ENCODE results near the gene DCAKD. TPM values are rescaled to one million over a fixed set of nuclear protein-coding genes. Genes with fewer than 3 reads are reported as not detected.

The DCAKD gene
- total RNA-seq, 1 donor from 2014 or later = 68.1 TPM

DNA sequence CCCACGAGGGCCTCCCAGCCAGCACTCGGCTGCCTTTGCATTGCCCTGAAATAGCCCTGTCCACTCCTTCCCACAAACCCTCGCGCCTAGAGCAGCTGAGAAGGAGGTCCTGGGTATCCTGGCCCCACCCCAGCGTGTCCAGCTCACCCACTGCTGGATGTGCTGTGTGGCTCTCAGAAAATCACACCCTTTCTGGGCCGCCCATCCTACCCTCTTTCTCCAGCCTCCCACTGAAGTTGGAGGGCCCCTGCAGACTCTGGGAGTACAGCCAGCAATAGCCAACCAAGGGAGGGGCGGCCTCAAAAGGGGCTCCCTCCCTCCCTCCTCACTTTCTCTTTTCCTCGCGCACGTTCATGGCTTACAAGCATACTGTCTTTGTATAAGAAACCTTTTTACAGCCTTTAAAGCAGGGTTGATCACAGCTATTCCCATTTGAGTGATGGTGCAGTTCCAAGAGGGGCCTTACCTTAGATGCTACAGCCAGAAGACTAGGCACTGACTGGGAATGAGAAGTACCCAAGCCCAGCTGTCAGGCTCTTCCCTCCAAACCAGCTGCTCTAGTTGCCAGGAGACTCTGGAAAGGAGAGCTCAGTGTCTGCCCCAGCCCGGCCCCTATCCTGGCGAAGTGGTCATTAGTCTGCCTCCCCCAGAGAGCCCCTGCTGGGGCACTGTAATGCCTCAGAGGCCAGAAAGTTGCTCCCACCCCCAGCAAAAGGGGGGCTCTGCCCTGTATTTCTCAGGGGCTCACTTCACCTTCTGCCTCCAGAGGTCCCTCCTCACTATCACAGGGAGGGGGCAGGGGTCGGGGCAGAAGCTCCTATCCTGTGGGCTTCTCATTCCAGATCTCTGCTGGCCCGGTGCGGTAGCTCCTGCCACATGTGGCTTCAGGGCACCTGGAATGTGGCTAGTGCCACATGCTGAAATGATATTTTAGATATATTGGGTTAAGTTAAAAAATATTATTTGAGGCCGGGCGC, 38.1 kb downstream of the DCAKD start:
- Mint-ChIP-seq H3K4me3 (ENCODE audit: low read depth) (no peak overlapping the region), H3K9me3 (ENCODE audit: low read depth) (no peaks in the 10 kb centered on the region), H3K36me3 (ENCODE audit: insufficient read depth) (no peaks in the 10 kb centered on the region), H3K27ac (peak overlapping the region; percentile 10), H3K4me1 (ENCODE audit: low read depth) (peaks cover 18% of the 10 kb centered on the region), H3K27me3 (peaks cover 16% of the 10 kb centered on the region)
- TF ChIP-seq CTCF (IDR thresholded peaks at IDR 0.05; ENCODE audit: unreplicated experiment) = no peak
- no peak for DNase-seq (ENCODE audit: low spot score, unreplicated experiment)

DNA sequence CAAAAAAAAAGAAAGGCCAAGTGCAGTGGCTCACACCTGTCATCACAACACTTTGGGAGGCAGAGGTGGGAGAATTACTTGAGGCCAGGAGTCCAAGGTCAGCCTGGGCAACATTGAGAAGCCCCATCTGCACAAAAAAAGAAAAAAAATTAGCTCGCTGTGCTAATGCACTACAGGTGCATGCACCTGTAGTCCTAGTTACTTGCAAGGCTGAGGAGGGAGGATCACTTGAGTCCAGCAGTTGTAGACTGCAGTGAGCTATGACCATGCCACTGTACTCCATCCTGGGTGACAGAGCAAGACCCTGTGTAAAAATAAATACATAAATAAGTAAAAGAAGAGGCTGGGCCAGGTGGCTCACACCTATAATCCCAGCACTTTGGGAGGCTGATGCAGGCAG, 39.7 kb downstream of the DCAKD start:
- Mint-ChIP-seq H3K36me3 (ENCODE audit: insufficient read depth) (no peaks in the 10 kb centered on the region), H3K27me3 (peaks cover 23% of the 10 kb centered on the region), H3K27ac (no peak overlapping the region), H3K4me1 (ENCODE audit: low read depth) (peaks cover 23% of the 10 kb centered on the region), H3K4me3 (ENCODE audit: low read depth) (no peak overlapping the region), H3K9me3 (ENCODE audit: low read depth) (no peaks in the 10 kb centered on the region)
- DNase-seq (ENCODE audit: low spot score, unreplicated experiment) = no peak
- TF ChIP-seq CTCF (IDR thresholded peaks at IDR 0.05; ENCODE audit: unreplicated experiment) = no peak

GRCh38 chr17:45009676-45010467, 41.6 kb downstream of the DCAKD start:
- no peak overlapping the region for H3K4me3 Mint-ChIP-seq (ENCODE audit: low read depth)
- no peaks in the 10 kb centered on the region for H3K36me3 Mint-ChIP-seq (ENCODE audit: insufficient read depth)
- no peak for TF ChIP-seq CTCF (IDR thresholded peaks at IDR 0.05; ENCODE audit: unreplicated experiment)
- peaks cover 23% of the 10 kb centered on the region for H3K27me3 Mint-ChIP-seq
- no peaks in the 10 kb centered on the region for H3K9me3 Mint-ChIP-seq (ENCODE audit: low read depth)
- peaks cover 12% of the 10 kb centered on the region for H3K4me1 Mint-ChIP-seq (ENCODE audit: low read depth)
- no peak overlapping the region for H3K27ac Mint-ChIP-seq
- DNase-seq (ENCODE audit: low spot score, unreplicated experiment) = no peak

DNA sequence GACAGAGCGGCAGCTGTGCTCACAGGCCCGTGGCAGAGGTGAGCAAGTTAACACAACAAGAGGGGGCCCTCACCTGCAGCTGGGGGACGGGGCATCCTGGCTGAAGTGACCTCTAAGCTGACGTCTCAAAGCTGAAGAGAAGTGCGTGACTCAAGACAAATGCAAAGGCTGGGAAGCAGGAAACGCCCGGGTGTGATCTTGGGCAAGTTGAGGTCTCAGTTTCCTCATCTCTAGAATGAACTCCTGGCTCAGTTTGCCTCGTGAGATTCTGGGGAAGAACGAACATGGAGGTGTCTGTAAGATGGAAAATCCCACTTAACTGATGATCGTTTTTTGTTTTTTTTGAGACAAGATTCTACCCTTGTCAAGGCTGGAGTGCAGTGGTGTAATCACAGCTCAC, 43.2 kb downstream of the DCAKD start:
- H3K27ac Mint-ChIP-seq = no peak overlapping the region

More for the DNA sequence above, 43.2 kb downstream of the DCAKD start:
- no peaks in the 10 kb centered on the region for H3K36me3 Mint-ChIP-seq (ENCODE audit: insufficient read depth)
- peaks cover 22% of the 10 kb centered on the region for H3K4me1 Mint-ChIP-seq (ENCODE audit: low read depth)
- TF ChIP-seq CTCF (IDR thresholded peaks at IDR 0.05; ENCODE audit: unreplicated experiment) = no peak
- H3K27me3 Mint-ChIP-seq = peaks cover 33% of the 10 kb centered on the region
- H3K4me3 Mint-ChIP-seq (ENCODE audit: low read depth) = no peak overlapping the region
- no peaks in the 10 kb centered on the region for H3K9me3 Mint-ChIP-seq (ENCODE audit: low read depth)
- DNase-seq (ENCODE audit: low spot score, unreplicated experiment) = no peak

Measured in progenitor cell of endocrine pancreas (in vitro differentiated cells).